GM12892 (cell line): Measurements from ENCODE around the gene FBXO17.

Experiments used
- POLR2A ChIP-seq: IDR thresholded peaks from 2 replicates; pipeline ENCODE4 v1.6.1; 2011; ENCODE audit warnings: low read depth, low read length, control low read depth
- POLR2AphosphoS5 ChIP-seq: IDR thresholded peaks from 2 replicates; pipeline ENCODE4 v1.6.1; 2011; ENCODE audit warnings: low read depth, low read length, control low read depth
- TAF1 ChIP-seq: IDR thresholded peaks from 2 replicates; pipeline ENCODE4 v1.6.1; 2011; ENCODE audit warnings: low read depth, mild to moderate bottlenecking, control low read depth, low read length, borderline replicate concordance

GRCh38 chr19:38928391-38929001 is 47.0 kb downstream of the FBXO17 start:
- no peak for TF ChIP-seq POLR2A
- TF ChIP-seq POLR2AphosphoS5 = no peak
- no peak for TF ChIP-seq TAF1
